GM12892 (cell line): ENCODE data around the gene AKAP8L.

Experiments used
- POLR2A ChIP-seq: IDR thresholded peaks from 2 replicates; pipeline ENCODE4 v1.6.1; 2011; ENCODE audit warnings: low read depth, low read length, control low read depth
- POLR2AphosphoS5 ChIP-seq: IDR thresholded peaks from 2 replicates; pipeline ENCODE4 v1.6.1; 2011; ENCODE audit warnings: low read depth, low read length, control low read depth
- TAF1 ChIP-seq: IDR thresholded peaks from 2 replicates; pipeline ENCODE4 v1.6.1; 2011; ENCODE audit warnings: low read depth, mild to moderate bottlenecking, control low read depth, low read length, borderline replicate concordance

- TF ChIP-seq POLR2A: no peak
- TF ChIP-seq TAF1: no peak
- no peak for TF ChIP-seq POLR2AphosphoS5
Measured at GRCh38 chr19:15371786-15372380, 46.9 kb downstream of the AKAP8L start.
